SHP77 (cell line): ENCODE data around the gene TES.
"Not testable (repeated sequence)": the region's sequence is repeated elsewhere in the genome, so short reads cannot be mapped to it uniquely, and the experiment has no call there.

Experiments
- DNase-seq, 2 experiments: peaks; one replicate each; lab custom pipeline; 2025; lab: John Stamatoyannopoulos, UW

Gene TES

GRCh38 chr7:116284390-116284789 lies 74.1 kb downstream of the TES start:
- no peak for DNase-seq

- no peak for DNase-seq
Measured at GRCh38 chr7:116285252-116285651, 74.9 kb downstream of the TES start.

- no peak for DNase-seq
Measured at GRCh38 chr7:116290740-116291139, 80.4 kb downstream of the TES start.

GRCh38 chr7:116291937-116292336 lies 81.6 kb downstream of the TES start:
- DNase-seq, result no peak

- no peak for DNase-seq
Measured at GRCh38 chr7:116292381-116292780, 82.0 kb downstream of the TES start.

- no peak for DNase-seq
Measured at GRCh38 chr7:116293139-116293538, 82.8 kb downstream of the TES start.

GRCh38 chr7:116293633-116294032 lies 83.3 kb downstream of the TES start:
- no peak for DNase-seq

GRCh38 chr7:116295903-116296302 lies 85.6 kb downstream of the TES start:
- not testable (repeated sequence) for DNase-seq

GRCh38 chr7:116298055-116298454 lies 87.7 kb downstream of the TES start:
- DNase-seq, result no peak

GRCh38 chr7:116298576-116298975 lies 88.2 kb downstream of the TES start:
- DNase-seq, result no peak

- DNase-seq, result no peak
Measured at GRCh38 chr7:116305485-116306408, 95.4 kb downstream of the TES start.

GRCh38 chr7:116306409-116307048 lies 96.2 kb downstream of the TES start:
- no peak for DNase-seq

GRCh38 chr7:116307253-116307652 lies 96.9 kb downstream of the TES start:
- DNase-seq, result no peak
